Caco-2 (cell line): Measurements from ENCODE around the gene ZNF142. TPM values are rescaled to one million over a fixed set of nuclear protein-coding genes. Genes with fewer than 3 reads are reported as not detected.

Experiments
- BruUV-seq: library from RNA; stranded (reverse); fragments of 400-500 nt; replicated peaks from 2 replicates; lab custom pipeline; 2021; lab: Mats Ljungman, UMichigan
- CTCF ChIA-PET: fragments of 300-600 bp; sonication (Branson Sonifier 250); formaldehyde crosslinking; loops from one replicate; lab custom pipeline; 2022; ENCODE audit warnings: antibody characterized with exemption; lab: Charles Lee
- POLR2A ChIA-PET: fragments of 300-600 bp; sonication (Branson Sonifier 250); formaldehyde crosslinking; loops from one replicate; lab custom pipeline; 2022; ENCODE audit warnings: antibody characterized with exemption; lab: Charles Lee
- DNase-seq, 2 experiments: peaks; one replicate each; pipeline versions ENCODE4 v3.0.0 to v3.0.0-alpha.2; 2020 to 2022
- H3K27me3 ChIP-seq: replicated peaks from 2 replicates; pipeline ENCODE4 v1.6.0; 2011; ENCODE audit warnings: low read length; ENCODE audit not compliant: control insufficient read depth, insufficient read depth
- H3K36me3 ChIP-seq: 2 replicates; pipeline ENCODE4 v1.5.1; 2011; ENCODE audit warnings: low read length; ENCODE audit not compliant: control insufficient read depth, insufficient read depth
- H3K4me1 ChIP-seq: fragments of 250-450 bp; sonication (Bioruptor Pico); 2 replicates; pipeline ENCODE4 v1.5.1; 2020; ENCODE audit warnings: mild to moderate bottlenecking
- H3K4me3 ChIP-seq: 2 replicates; pipeline ENCODE4 v1.5.1; 2011; ENCODE audit warnings: low read depth, mild to moderate bottlenecking, control low read depth, low read length
- H3K9me3 ChIP-seq: fragments of 250-450 bp; sonication (Bioruptor Pico); 2 replicates; pipeline ENCODE4 v1.5.1; 2020; ENCODE audit warnings: mild to moderate bottlenecking, moderate library complexity
- H3K27ac Mint-ChIP-seq: one replicate; pipeline ENCODE4 v1.8.0; 2022; ENCODE audit warnings: mixed read lengths; ENCODE audit not compliant: unreplicated experiment
- H3K27me3 Mint-ChIP-seq: one replicate; pipeline ENCODE4 v1.8.0; 2022; ENCODE audit warnings: mixed read lengths; ENCODE audit not compliant: insufficient read depth, unreplicated experiment
- H3K36me3 Mint-ChIP-seq: one replicate; pipeline ENCODE4 v1.8.0; 2022; ENCODE audit warnings: mild to moderate bottlenecking, mixed read lengths; ENCODE audit not compliant: insufficient read depth, unreplicated experiment
- H3K4me1 Mint-ChIP-seq: one replicate; pipeline ENCODE4 v1.8.0; 2022; ENCODE audit warnings: low read depth, mixed read lengths; ENCODE audit not compliant: unreplicated experiment
- H3K4me3 Mint-ChIP-seq: one replicate; pipeline ENCODE4 v1.8.0; 2022; ENCODE audit warnings: mild to moderate bottlenecking, moderate library complexity, mixed read lengths; ENCODE audit not compliant: unreplicated experiment
- H3K9me3 Mint-ChIP-seq: one replicate; pipeline ENCODE4 v1.8.0; 2022; ENCODE audit warnings: mixed read lengths; ENCODE audit not compliant: unreplicated experiment
- intact Hi-C: fragments of 100-400 bp; cut with micrococcal nuclease; formaldehyde crosslinking; loops from one replicate; pipeline ENCODE4 v1.10.0; 2022; ENCODE audit not compliant: unreplicated experiment
- total RNA-seq: library from RNA; stranded (reverse); gene quantifications from 2 replicates; pipeline ENCODE4 v1.2.3, GENCODE V29; 2022
- TF ChIP-seq, protein P1 (sequence below), 2 experiments: fragments of 200-600 bp in 1 of 2; IDR thresholded peaks; 1 replicate in 1 of 2; 2 replicates in 1 of 2; pipeline versions ENCODE4 v1.5.1 to v1.8.0; 2011 to 2022; ENCODE audit warnings: antibody characterized with exemption in 1 of 2, control low read depth in 1 of 2, inconsistent platforms in 1 of 2, low read depth in 1 of 2, low read length in 1 of 2, mild to moderate bottlenecking in 1 of 2, moderate library complexity in 1 of 2; ENCODE audit not compliant: insufficient read depth in 1 of 2, severe bottlenecking in 1 of 2, unreplicated experiment in 1 of 2

Gene ZNF142
- total RNA-seq, 1 experiment from 2014 or later: 37.0 TPM

DNA sequence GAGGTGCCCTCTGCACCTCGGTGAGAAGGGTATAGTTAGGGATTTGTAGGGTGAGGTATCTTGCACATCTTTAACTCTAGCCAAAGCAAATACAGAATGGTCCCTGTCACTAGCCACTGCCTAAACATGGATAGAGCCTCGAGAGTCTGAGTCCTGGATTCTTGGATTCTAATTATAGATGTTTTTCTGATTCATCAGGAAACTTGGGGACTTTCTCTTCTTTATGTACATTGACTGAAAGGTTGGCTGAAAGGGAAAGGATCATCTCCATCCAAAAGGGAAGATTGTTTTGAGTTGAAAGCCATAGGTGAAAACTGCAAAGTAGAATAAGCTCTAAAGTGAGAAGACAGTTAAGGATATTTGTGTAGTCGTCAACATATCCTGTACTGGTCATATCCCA is 20.6 kb upstream of the ZNF142 start:
- H3K36me3 Mint-ChIP-seq: peaks cover 7% of the 10 kb centered on the region
- no TSS peak for BruUV-seq
- no peaks in the 10 kb centered on the region for H3K27me3 Mint-ChIP-seq

GRCh38 chr2:218679119-218679518 is 19.7 kb upstream of the ZNF142 start:
- no peaks in the 10 kb centered on the region for H3K9me3 ChIP-seq
- Mint-ChIP-seq H3K36me3 (peaks cover 7% of the 10 kb centered on the region), H3K4me3 (no peak overlapping the region), H3K27me3 (no peaks in the 10 kb centered on the region), H3K27ac (no peak overlapping the region), H3K9me3 (no peaks in the 10 kb centered on the region), H3K4me1 (no peaks in the 10 kb centered on the region)
- BruUV-seq: no TSS peak
- no peak overlapping the region for H3K4me3 ChIP-seq
- ChIA-PET POLR2A (no interaction called here), CTCF (no interaction called here)
- no peaks in the 10 kb centered on the region for H3K36me3 ChIP-seq
- DNase-seq: no peak
- H3K4me1 ChIP-seq: no peaks in the 10 kb centered on the region
- H3K27me3 ChIP-seq: no peaks in the 10 kb centered on the region
- intact Hi-C loops: no loop called here
- TF ChIP-seq, protein P1, sequence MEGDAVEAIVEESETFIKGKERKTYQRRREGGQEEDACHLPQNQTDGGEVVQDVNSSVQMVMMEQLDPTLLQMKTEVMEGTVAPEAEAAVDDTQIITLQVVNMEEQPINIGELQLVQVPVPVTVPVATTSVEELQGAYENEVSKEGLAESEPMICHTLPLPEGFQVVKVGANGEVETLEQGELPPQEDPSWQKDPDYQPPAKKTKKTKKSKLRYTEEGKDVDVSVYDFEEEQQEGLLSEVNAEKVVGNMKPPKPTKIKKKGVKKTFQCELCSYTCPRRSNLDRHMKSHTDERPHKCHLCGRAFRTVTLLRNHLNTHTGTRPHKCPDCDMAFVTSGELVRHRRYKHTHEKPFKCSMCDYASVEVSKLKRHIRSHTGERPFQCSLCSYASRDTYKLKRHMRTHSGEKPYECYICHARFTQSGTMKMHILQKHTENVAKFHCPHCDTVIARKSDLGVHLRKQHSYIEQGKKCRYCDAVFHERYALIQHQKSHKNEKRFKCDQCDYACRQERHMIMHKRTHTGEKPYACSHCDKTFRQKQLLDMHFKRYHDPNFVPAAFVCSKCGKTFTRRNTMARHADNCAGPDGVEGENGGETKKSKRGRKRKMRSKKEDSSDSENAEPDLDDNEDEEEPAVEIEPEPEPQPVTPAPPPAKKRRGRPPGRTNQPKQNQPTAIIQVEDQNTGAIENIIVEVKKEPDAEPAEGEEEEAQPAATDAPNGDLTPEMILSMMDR (IDR thresholded peaks at IDR 0.05; ENCODE audit: insufficient read depth in 1 of 2, low read depth in 1 of 2, low read length in 1 of 2, severe bottlenecking in 1 of 2, unreplicated experiment in 1 of 2): no peak

More for the DNA sequence above, 20.6 kb upstream of the ZNF142 start:
- DNase-seq: no peak
- no peaks in the 10 kb centered on the region for H3K36me3 ChIP-seq
- intact Hi-C loops: no loop called here
- POLR2A ChIA-PET: no interaction called here
- TF ChIP-seq, protein P1 (IDR thresholded peaks at IDR 0.05; ENCODE audit: insufficient read depth in 1 of 2, low read depth in 1 of 2, low read length in 1 of 2, severe bottlenecking in 1 of 2, unreplicated experiment in 1 of 2): no peak
- H3K27ac Mint-ChIP-seq: no peak overlapping the region
- CTCF ChIA-PET: interaction anchor here (0.6 kb wide), 1 partner anchor 21 kb away, joined by 4 read pairs; no protein-coding TSS in a partner anchor
- no peaks in the 10 kb centered on the region for H3K4me1 Mint-ChIP-seq
- no peaks in the 10 kb centered on the region for H3K9me3 ChIP-seq
- no peaks in the 10 kb centered on the region for H3K27me3 ChIP-seq
- H3K4me3 Mint-ChIP-seq: no peak overlapping the region
- no peak overlapping the region for H3K4me3 ChIP-seq
- no peaks in the 10 kb centered on the region for H3K9me3 Mint-ChIP-seq
- no peaks in the 10 kb centered on the region for H3K4me1 ChIP-seq

DNA sequence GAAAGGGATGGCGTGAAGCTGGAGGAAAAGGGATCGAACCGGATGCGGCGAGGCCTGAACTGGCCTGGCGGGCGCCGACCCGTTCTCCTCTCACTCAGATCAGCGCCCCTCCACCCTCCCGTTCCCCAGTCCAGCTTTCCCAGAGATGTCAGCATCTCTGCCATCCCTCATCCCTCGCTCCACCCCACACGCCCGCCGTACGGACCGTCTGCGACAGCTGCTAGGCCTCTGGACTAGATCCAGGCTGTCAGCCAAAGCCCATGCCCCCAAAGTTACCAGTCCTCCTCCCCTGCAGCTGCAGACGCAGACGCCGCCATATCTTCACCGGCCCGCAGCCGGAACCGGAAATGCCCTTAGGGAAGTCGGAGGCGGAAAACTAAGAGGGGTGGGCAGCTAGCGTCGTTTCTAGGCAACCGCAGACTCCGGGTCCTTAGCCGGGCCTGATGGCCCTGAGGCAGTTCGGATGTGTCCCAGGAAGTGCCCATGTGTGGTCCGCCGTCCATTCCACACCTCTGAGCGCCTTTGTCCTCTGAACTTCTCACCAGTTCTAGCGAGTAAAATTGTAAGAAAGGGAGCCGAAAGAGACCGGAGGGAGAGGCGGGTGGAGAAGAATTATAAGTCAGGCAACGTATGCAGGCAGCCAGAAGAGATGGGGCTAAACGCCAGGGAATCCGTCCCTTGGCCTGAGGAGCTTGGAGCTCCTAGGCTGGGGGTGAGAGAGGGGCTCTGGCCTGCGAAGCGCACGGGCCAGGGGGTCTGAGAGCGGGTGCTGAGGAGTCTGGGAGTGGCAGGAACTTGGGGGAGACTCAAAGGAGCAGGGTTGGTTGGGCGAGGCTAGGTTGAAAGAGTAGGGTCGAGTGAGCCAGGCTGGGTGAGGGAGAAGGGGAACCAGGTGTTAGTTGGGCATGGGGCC is 12.5 kb upstream of the ZNF142 start, which contains the start of the genes RNF25 and STK36:
RNF25 (minus strand) TSS at position 349 of the 913 bp plus-strand sequence; CDS start at position 317, 32 bp downstream.
STK36 (plus strand) TSS at position 433 of the 913 bp plus-strand sequence. CDS start 744 bp downstream, outside the sequence.
- DNase-seq: peak; percentile 86 to 88
- intact Hi-C loops: loop anchor here (1.0 to 2.0 kb wide), 3 partner anchors 13 to 39 kb away; partner anchors contain the start of genes BCS1L, TTLL4 and ZNF142
- no TSS peak for BruUV-seq

More for the DNA sequence above, 12.5 kb upstream of the ZNF142 start, which contains the start of the genes RNF25 and STK36:
- Histone ChIP-seq H3K4me3 (peak within 1 kb of the TSS; percentile 86), H3K27me3 (no peaks in the 10 kb centered on the region), H3K9me3 (no peaks in the 10 kb centered on the region), H3K36me3 (no peaks in the 10 kb centered on the region), H3K4me1 (peaks cover 11% of the 10 kb centered on the region; the same call in 1 of the 2 replicates)
- peaks cover 30% of the 10 kb centered on the region for H3K36me3 Mint-ChIP-seq
- ChIA-PET POLR2A (interaction anchor here (0.8 to 2.3 kb wide), 3 partner anchors 13 to 189 kb away, joined by 3 to 43 read pairs (median 4); partner anchors contain the start of genes BCS1L and ZNF142), CTCF (interaction anchor here (0.6 to 4.4 kb wide), 7 partner anchors 13 to 276 kb away, joined by 3 to 20 read pairs (median 7); partner anchors contain the start of genes BCS1L, TTLL4 and ZNF142)
- TF ChIP-seq, protein P1 (IDR thresholded peaks at IDR 0.05; ENCODE audit: insufficient read depth in 1 of 2, low read depth in 1 of 2, low read length in 1 of 2, severe bottlenecking in 1 of 2, unreplicated experiment in 1 of 2): no peak
- peaks cover 11% of the 10 kb centered on the region for H3K4me1 Mint-ChIP-seq
- H3K27ac Mint-ChIP-seq: peak within 1 kb of the TSS; percentile 91
- H3K9me3 Mint-ChIP-seq: no peaks in the 10 kb centered on the region
- H3K4me3 Mint-ChIP-seq: peak within 1 kb of the TSS; percentile 96
- H3K27me3 Mint-ChIP-seq: no peaks in the 10 kb centered on the region
